ENCODE measurements around the gene CHRDL2.

GRCh38 chr11:74717221-74717969 is 13.8 kb downstream of the CHRDL2 start:
- no peak for TF ChIP-seq POLR2A (IDR thresholded peaks at IDR 0.05)
- no peak for TF ChIP-seq CTCF (IDR thresholded peaks at IDR 0.05)
